HepG2 (cell line): ENCODE measurements around the gene CGB3. TPM values are rescaled to one million over a fixed set of nuclear protein-coding genes. Genes with fewer than 3 reads are reported as not detected.

ENCODE experiments used
- EHMT2 ChIP-seq: fragments of 200-600 bp; sonication (generic); IDR thresholded peaks from 2 replicates; pipeline ENCODE4 v1.7.0; 2017; ENCODE audit warnings: antibody characterized with exemption, low read depth, low read length, borderline replicate concordance
- FOXA1 ChIP-seq, 2 experiments: fragments of 450-650 bp in 1 of 2; sonication (generic) in 1 of 2; formaldehyde crosslinking in 1 of 2; IDR thresholded peaks; 2 replicates each; pipeline versions ENCODE4 v1.4.0 to v1.6.1; 2016 to 2020; ENCODE audit warnings: missing genetic modification reagents in 1 of 2
- HNF4G ChIP-seq, 2 experiments: sonication (generic) in 1 of 2; formaldehyde crosslinking in 1 of 2; IDR thresholded peaks; 2 replicates each; pipeline versions ENCODE4 v1.4.0 to v1.6.1; 2011 to 2020; ENCODE audit warnings: borderline replicate concordance in 2 of 2, low read depth in 2 of 2, mild to moderate bottlenecking in 2 of 2, low read length in 1 of 2, missing genetic modification reagents in 1 of 2, moderate library complexity in 1 of 2
- KLF11 ChIP-seq: IDR thresholded peaks from 2 replicates; pipeline ENCODE4 v1.6.1; 2016; ENCODE audit warnings: missing compliant biosample characterization
- MAX ChIP-seq: IDR thresholded peaks from 2 replicates; pipeline ENCODE4 v1.6.1; 2012; ENCODE audit warnings: inconsistent platforms
- MXD3 ChIP-seq: IDR thresholded peaks from 2 replicates; pipeline ENCODE4 v1.6.1; 2016; ENCODE audit warnings: mild to moderate bottlenecking, missing biosample characterization, missing genetic modification reagents
- NBN ChIP-seq: fragments of 450-650 bp; conservative IDR thresholded peaks from 2 replicates; pipeline ENCODE4 v1.6.1; 2017
- PHF5A ChIP-seq: IDR thresholded peaks from one replicate; pipeline ENCODE4 v1.6.1; 2018; ENCODE audit warnings: low read depth, missing genetic modification reagents; ENCODE audit not compliant: unreplicated experiment
- SMAD3 ChIP-seq: sonication (generic); formaldehyde crosslinking; IDR thresholded peaks from 2 replicates; pipeline ENCODE4 v1.4.0; 2020; ENCODE audit warnings: missing genetic modification reagents
- SP1 ChIP-seq, 2 experiments: fragments of 450-650 bp in 1 of 2; sonication (generic) in 1 of 2; formaldehyde crosslinking in 1 of 2; IDR thresholded peaks; 2 replicates each; pipeline versions ENCODE4 v1.4.0 to v1.6.1; 2016 to 2020; ENCODE audit warnings: missing genetic modification reagents in 1 of 2
- TAF1 ChIP-seq: sonication (generic); formaldehyde crosslinking; IDR thresholded peaks from 2 replicates; pipeline ENCODE4 v1.4.0; 2020; ENCODE audit warnings: missing genetic modification reagents
- ZMYM2 ChIP-seq: sonication (generic); formaldehyde crosslinking; IDR thresholded peaks from 2 replicates; pipeline ENCODE4 v1.8.0; 2022; ENCODE audit warnings: mild to moderate bottlenecking, missing genetic modification reagents
- ZNF326 ChIP-seq: sonication (generic); formaldehyde crosslinking; IDR thresholded peaks from 2 replicates; pipeline ENCODE4 v1.4.0; 2020; ENCODE audit warnings: missing genetic modification reagents, borderline replicate concordance
- ZNF407 ChIP-seq: sonication (generic); formaldehyde crosslinking; IDR thresholded peaks from one replicate; pipeline ENCODE4 v1.5.1; 2020; ENCODE audit warnings: mild to moderate bottlenecking, missing genetic modification reagents; ENCODE audit errors: not compliant biosample characterization
- ZNF629 ChIP-seq: sonication (generic); formaldehyde crosslinking; conservative IDR thresholded peaks from 2 replicates; pipeline ENCODE4 v1.5.0; 2020; ENCODE audit warnings: missing genetic modification reagents
- ZNF710 ChIP-seq: sonication (generic); formaldehyde crosslinking; IDR thresholded peaks from 2 replicates; pipeline ENCODE4 v1.5.0; 2020; ENCODE audit warnings: mild to moderate bottlenecking, missing genetic modification reagents, borderline replicate concordance
- ZNF724P ChIP-seq: sonication (generic); formaldehyde crosslinking; IDR thresholded peaks from 2 replicates; pipeline ENCODE4 v1.8.0; 2022; ENCODE audit warnings: missing genetic modification reagents, borderline replicate concordance
- polyA plus RNA-seq, 8 experiments: library from polyadenylated mRNA; depleted of rRNA in 3 of 8; stranded (reverse) in 7 of 8; unstranded in 1 of 8; fragments of >200 nt; fragmentation: Illumina TruSeq in 4 of 8; extraction: Trizol in 4 of 8; gene quantifications; 2 replicates each; pipeline versions ENCODE4 v1.2.1 to v1.2.3, GENCODE V29; 2011 to 2016; ENCODE audit warnings: low read depth in 4 of 8, missing spikeins in 1 of 8, mixed read lengths in 1 of 8; ENCODE audit not compliant: insufficient read depth in 1 of 8
- total RNA-seq, 5 experiments: library from RNA; depleted of rRNA; stranded (reverse); fragments of >200 nt; fragmentation: Illumina TruSeq; extraction: Trizol; gene quantifications; 2 replicates each; pipeline ENCODE4 v1.2.3, GENCODE V29; 2016; ENCODE audit warnings: low read depth in 1 of 5

CGB3 gene
- total and polyA plus RNA-seq, 2 of the 13 experiments (the other 11 are each of a cell fraction or from before 2014, with no cell fraction given): not detected

GRCh38 chr19:48993175-48994034, 30.7 kb downstream of the CGB3 start, which contains the start of the genes GYS1 and RUVBL2 (continued):
- TF ChIP-seq SMAD3 (CRISPR knock-in tag) (0 out of 2 replicates have a peak, but pooled peaks have one; percentile 5), SP1 (IDR thresholded peaks at IDR 0.05) (no peak), SP1 (CRISPR knock-in tag; IDR thresholded peaks at IDR 0.05) (peak; percentile 94), EHMT2 (peak; percentile 21; the same call in 1 of the 2 replicates), ZNF407 (peak; percentile 46), HNF4G (IDR thresholded peaks at IDR 0.05; ENCODE audit: borderline replicate concordance, low read depth, low read length) (no peak), HNF4G (CRISPR knock-in tag; IDR thresholded peaks at IDR 0.05; ENCODE audit: borderline replicate concordance, low read depth) (no peak), KLF11 (CRISPR knock-in tag) (peak; percentile 98; the same call in 1 of the 2 replicates), ZNF326 (no peak), FOXA1 (IDR thresholded peaks at IDR 0.05) (no peak), FOXA1 (CRISPR knock-in tag; IDR thresholded peaks at IDR 0.05) (no peak), MXD3 (CRISPR knock-in tag) (0 out of 2 replicates have a peak, but pooled peaks have one; percentile 70), TAF1 (CRISPR knock-in tag) (peak; percentile 58), ZNF724P (CRISPR knock-in tag) (no peak), ZMYM2 (no peak), ZNF629 (CRISPR knock-in tag) (no peak), ZNF710 (no peak), MAX (peak; percentile 66), NBN (no peak), PHF5A (no peak)
